Stimulated activated CD4-positive, alpha-beta T cell treated with anti-CD3 and anti-CD28 coated beads, TNF-alpha, amount 100 ng/mL, for 24 hours (primary cell): ENCODE data around the gene PARD3.
"Not testable (repeated sequence)": the region's sequence is repeated elsewhere in the genome, so short reads cannot be mapped to it uniquely, and the experiment has no call there.

Experiments used
- DNase-seq, 3 experiments: peaks; one replicate each; pipeline ENCODE4 v3.0.0-alpha.2; 2020; ENCODE audit warnings: low read depth in 3 of 3

Gene PARD3

GRCh38 chr10:34653530-34653929 is 161.6 kb downstream of the PARD3 start:
- no peak for DNase-seq

GRCh38 chr10:34651416-34652195 is 163.5 kb downstream of the PARD3 start:
- no peak for DNase-seq

- DNase-seq = no peak
These were observed 164.9 kb downstream of the PARD3 start for GRCh38 chr10:34650156-34650555.

GRCh38 chr10:34649385-34649784 is 165.7 kb downstream of the PARD3 start:
- no peak for DNase-seq

- no peak for DNase-seq
These were observed 166.2 kb downstream of the PARD3 start for GRCh38 chr10:34648919-34649318.

GRCh38 chr10:34647875-34648865 is 166.9 kb downstream of the PARD3 start:
- DNase-seq = no peak

GRCh38 chr10:34647160-34647559 is 167.9 kb downstream of the PARD3 start:
- no peak for DNase-seq

GRCh38 chr10:34646331-34646730 is 168.8 kb downstream of the PARD3 start:
- DNase-seq = no peak

- DNase-seq = not testable (repeated sequence)
These were observed 170.3 kb downstream of the PARD3 start for GRCh38 chr10:34644815-34645214.

GRCh38 chr10:34644224-34644623 is 170.9 kb downstream of the PARD3 start:
- DNase-seq = no peak

GRCh38 chr10:34643620-34644019 is 171.5 kb downstream of the PARD3 start:
- DNase-seq = no peak

GRCh38 chr10:34641913-34642558 is 173.1 kb downstream of the PARD3 start:
- DNase-seq = no peak

- DNase-seq = no peak
These were observed 173.8 kb downstream of the PARD3 start for GRCh38 chr10:34641147-34641912.

GRCh38 chr10:34638406-34639054 is 176.6 kb downstream of the PARD3 start:
- DNase-seq = peak; percentile 29 to 64 (median 55)

GRCh38 chr10:34637418-34637911 is 177.6 kb downstream of the PARD3 start:
- peak; percentile 36 to 61 (median 48) for DNase-seq

- no peak for DNase-seq
These were observed 180.0 kb downstream of the PARD3 start for GRCh38 chr10:34635111-34635510.

GRCh38 chr10:34633374-34633773 is 181.7 kb downstream of the PARD3 start:
- no peak for DNase-seq

- no peak for DNase-seq
These were observed 186.0 kb downstream of the PARD3 start for GRCh38 chr10:34629084-34629483.

- DNase-seq = no peak
These were observed 186.8 kb downstream of the PARD3 start for GRCh38 chr10:34628174-34628796.

- no peak for DNase-seq
These were observed 187.4 kb downstream of the PARD3 start for GRCh38 chr10:34627741-34628140.
